K562 (cell line): ENCODE results near the gene LAMTOR4. TPM values are rescaled to one million over a fixed set of nuclear protein-coding genes. Genes with fewer than 3 reads are reported as not detected.

Source experiments
- BCL6 ChIP-seq: fragments of 250-450 bp; sonication (Bioruptor Pico); IDR thresholded peaks from 2 replicates; pipeline ENCODE4 v1.4.0; 2020
- CBFA2T2 ChIP-seq: fragments of 450-650 bp; conservative IDR thresholded peaks from 2 replicates; pipeline ENCODE4 v1.6.1; 2017; ENCODE audit warnings: mild to moderate bottlenecking
- DNMT1 ChIP-seq: fragments of 450-650 bp; IDR thresholded peaks from 2 replicates; pipeline ENCODE4 v1.6.1; 2016; ENCODE audit warnings: antibody characterized with exemption, mild to moderate bottlenecking
- EZH2 ChIP-seq: IDR thresholded peaks from 2 replicates; pipeline ENCODE4 v1.6.1; 2012; ENCODE audit warnings: low read depth, mild to moderate bottlenecking, inconsistent platforms, low read length, borderline replicate concordance
- FOXA3 ChIP-seq, 2 experiments: fragments of 450-650 bp in 1 of 2; sonication (generic) in 1 of 2; formaldehyde crosslinking; IDR thresholded peaks in 1 of 2; conservative IDR thresholded peaks in 1 of 2; 2 replicates each; pipeline versions ENCODE4 v1.4.0 to v1.8.0; 2020 to 2022; ENCODE audit warnings: mild to moderate bottlenecking in 2 of 2, missing genetic modification reagents in 1 of 2
- IFI16 ChIP-seq: fragments of 250-450 bp; sonication (Bioruptor Pico); IDR thresholded peaks from 2 replicates; pipeline ENCODE4 v2.1.2; 2022; ENCODE audit warnings: mild to moderate bottlenecking, inconsistent platforms
- NEUROD1 ChIP-seq: fragments of 150-350 bp; IDR thresholded peaks from 2 replicates; pipeline ENCODE4 v1.6.1; 2014; ENCODE audit warnings: borderline replicate concordance, low read length, low read depth; ENCODE audit not compliant: partially characterized antibody
- RB1 ChIP-seq: fragments of 450-650 bp; IDR thresholded peaks from 2 replicates; pipeline ENCODE4 v1.6.1; 2017; ENCODE audit warnings: low read depth, mild to moderate bottlenecking
- SIX5 ChIP-seq, 2 experiments: IDR thresholded peaks; 2 replicates each; pipeline ENCODE4 v1.6.1; 2011; ENCODE audit warnings: low read length in 2 of 2, borderline replicate concordance in 1 of 2, low read depth in 1 of 2, mild to moderate bottlenecking in 1 of 2, moderate library complexity in 1 of 2; ENCODE audit not compliant: insufficient read depth in 1 of 2
- TBP ChIP-seq: optimal IDR thresholded peaks from 2 replicates; pipeline ENCODE3; 2011; ENCODE audit warnings: low read depth, low read length, improper control_type of control experiment
- ZC3H4 ChIP-seq: sonication (generic); formaldehyde crosslinking; IDR thresholded peaks from 2 replicates; pipeline ENCODE4 v1.9.0; 2021; ENCODE audit warnings: missing genetic modification reagents, borderline replicate concordance
- ZEB2 ChIP-seq: fragments of 450-650 bp; IDR thresholded peaks from 2 replicates; pipeline ENCODE4 v1.6.1; 2016
- ZNF197 ChIP-seq: fragments of 200-800 bp; sonication (Bioruptor generic); IDR thresholded peaks from 2 replicates; pipeline ENCODE4 v1.6.1; 2016; ENCODE audit warnings: low read depth, missing genetic modification characterization, missing compliant biosample characterization
- polyA plus RNA-seq, 8 experiments: library from polyadenylated mRNA; depleted of rRNA in 4 of 8; stranded (reverse) in 5 of 8; unstranded in 3 of 8; fragments of >200 nt; fragmentation: Nextera tagmentation in 2 of 8; fragmentation: Illumina TruSeq in 1 of 8; extraction: Ambion mirVana in 2 of 8; extraction: Trizol in 1 of 8; gene quantifications; 2 replicates each; pipeline versions ENCODE4 v1.2.1 to v1.2.3, GENCODE V29; 2011 to 2014; ENCODE audit warnings: inconsistent platforms in 1 of 8, missing spikeins in 1 of 8
- total RNA-seq, 7 experiments: library from RNA; depleted of rRNA in 6 of 7; stranded (reverse); fragments of >200 nt in 6 of 7; fragmentation: Illumina TruSeq in 2 of 7; extraction: Trizol in 2 of 7; gene quantifications; 2 replicates each; pipeline versions ENCODE4 v1.2.1 to v1.2.3, GENCODE V29; 2011 to 2021; ENCODE audit warnings: low replicate concordance in 1 of 7
- TF ChIP-seq, protein P1 (sequence below): fragments of 450-650 bp; IDR thresholded peaks from 2 replicates; pipeline ENCODE4 v1.6.1; 2016; ENCODE audit warnings: mild to moderate bottlenecking, moderate library complexity
- TF ChIP-seq, protein P2 (sequence below): sonication (generic); formaldehyde crosslinking; IDR thresholded peaks from 2 replicates; pipeline ENCODE4 v1.8.0; 2022; ENCODE audit warnings: mild to moderate bottlenecking, missing genetic modification reagents

The LAMTOR4 gene
- total and polyA plus RNA-seq, 9 of the 15 experiments (the other 6 are each of a cell fraction or from before 2014, with no cell fraction given) = 79.6 to 314 (median 195) TPM

DNA sequence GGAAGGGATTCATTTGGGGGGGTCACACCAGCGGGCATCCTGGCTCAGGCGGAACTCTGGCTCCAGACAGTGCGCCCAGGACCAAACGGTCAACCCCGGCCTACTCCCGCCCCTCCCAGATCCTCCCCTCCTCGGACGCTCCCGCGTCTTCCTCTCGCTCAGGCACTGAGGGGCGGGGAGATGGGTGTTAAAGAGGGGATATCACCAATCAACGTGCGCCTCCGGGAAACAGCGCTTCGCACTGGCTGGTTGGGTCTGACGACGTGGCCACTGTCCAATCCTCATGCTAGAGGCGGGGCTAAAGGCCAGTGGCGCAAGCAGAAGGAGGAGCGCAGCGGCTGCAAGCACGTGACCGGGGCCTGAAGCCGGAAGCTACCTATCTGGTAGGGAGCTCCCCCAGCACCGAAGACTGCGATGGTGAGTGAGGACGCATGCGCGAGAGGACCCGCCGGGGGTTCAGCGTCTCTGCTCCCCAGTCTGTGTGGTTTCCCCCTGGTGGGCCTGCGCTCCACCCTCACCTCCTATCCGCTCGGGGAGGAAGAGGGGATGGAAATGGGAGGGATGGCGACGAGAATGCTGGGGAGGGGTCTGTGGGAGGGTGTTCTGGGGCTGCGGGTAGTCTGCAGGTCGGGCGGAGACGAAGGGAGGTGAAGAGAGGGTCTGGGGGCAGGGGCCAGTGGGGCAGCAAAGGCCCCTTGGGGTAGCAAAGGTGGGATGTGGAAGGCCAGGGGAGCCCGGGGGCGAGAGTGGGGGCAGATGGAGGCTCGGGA lies at the start of gene LAMTOR4 (continued):
- TF ChIP-seq, protein P1, sequence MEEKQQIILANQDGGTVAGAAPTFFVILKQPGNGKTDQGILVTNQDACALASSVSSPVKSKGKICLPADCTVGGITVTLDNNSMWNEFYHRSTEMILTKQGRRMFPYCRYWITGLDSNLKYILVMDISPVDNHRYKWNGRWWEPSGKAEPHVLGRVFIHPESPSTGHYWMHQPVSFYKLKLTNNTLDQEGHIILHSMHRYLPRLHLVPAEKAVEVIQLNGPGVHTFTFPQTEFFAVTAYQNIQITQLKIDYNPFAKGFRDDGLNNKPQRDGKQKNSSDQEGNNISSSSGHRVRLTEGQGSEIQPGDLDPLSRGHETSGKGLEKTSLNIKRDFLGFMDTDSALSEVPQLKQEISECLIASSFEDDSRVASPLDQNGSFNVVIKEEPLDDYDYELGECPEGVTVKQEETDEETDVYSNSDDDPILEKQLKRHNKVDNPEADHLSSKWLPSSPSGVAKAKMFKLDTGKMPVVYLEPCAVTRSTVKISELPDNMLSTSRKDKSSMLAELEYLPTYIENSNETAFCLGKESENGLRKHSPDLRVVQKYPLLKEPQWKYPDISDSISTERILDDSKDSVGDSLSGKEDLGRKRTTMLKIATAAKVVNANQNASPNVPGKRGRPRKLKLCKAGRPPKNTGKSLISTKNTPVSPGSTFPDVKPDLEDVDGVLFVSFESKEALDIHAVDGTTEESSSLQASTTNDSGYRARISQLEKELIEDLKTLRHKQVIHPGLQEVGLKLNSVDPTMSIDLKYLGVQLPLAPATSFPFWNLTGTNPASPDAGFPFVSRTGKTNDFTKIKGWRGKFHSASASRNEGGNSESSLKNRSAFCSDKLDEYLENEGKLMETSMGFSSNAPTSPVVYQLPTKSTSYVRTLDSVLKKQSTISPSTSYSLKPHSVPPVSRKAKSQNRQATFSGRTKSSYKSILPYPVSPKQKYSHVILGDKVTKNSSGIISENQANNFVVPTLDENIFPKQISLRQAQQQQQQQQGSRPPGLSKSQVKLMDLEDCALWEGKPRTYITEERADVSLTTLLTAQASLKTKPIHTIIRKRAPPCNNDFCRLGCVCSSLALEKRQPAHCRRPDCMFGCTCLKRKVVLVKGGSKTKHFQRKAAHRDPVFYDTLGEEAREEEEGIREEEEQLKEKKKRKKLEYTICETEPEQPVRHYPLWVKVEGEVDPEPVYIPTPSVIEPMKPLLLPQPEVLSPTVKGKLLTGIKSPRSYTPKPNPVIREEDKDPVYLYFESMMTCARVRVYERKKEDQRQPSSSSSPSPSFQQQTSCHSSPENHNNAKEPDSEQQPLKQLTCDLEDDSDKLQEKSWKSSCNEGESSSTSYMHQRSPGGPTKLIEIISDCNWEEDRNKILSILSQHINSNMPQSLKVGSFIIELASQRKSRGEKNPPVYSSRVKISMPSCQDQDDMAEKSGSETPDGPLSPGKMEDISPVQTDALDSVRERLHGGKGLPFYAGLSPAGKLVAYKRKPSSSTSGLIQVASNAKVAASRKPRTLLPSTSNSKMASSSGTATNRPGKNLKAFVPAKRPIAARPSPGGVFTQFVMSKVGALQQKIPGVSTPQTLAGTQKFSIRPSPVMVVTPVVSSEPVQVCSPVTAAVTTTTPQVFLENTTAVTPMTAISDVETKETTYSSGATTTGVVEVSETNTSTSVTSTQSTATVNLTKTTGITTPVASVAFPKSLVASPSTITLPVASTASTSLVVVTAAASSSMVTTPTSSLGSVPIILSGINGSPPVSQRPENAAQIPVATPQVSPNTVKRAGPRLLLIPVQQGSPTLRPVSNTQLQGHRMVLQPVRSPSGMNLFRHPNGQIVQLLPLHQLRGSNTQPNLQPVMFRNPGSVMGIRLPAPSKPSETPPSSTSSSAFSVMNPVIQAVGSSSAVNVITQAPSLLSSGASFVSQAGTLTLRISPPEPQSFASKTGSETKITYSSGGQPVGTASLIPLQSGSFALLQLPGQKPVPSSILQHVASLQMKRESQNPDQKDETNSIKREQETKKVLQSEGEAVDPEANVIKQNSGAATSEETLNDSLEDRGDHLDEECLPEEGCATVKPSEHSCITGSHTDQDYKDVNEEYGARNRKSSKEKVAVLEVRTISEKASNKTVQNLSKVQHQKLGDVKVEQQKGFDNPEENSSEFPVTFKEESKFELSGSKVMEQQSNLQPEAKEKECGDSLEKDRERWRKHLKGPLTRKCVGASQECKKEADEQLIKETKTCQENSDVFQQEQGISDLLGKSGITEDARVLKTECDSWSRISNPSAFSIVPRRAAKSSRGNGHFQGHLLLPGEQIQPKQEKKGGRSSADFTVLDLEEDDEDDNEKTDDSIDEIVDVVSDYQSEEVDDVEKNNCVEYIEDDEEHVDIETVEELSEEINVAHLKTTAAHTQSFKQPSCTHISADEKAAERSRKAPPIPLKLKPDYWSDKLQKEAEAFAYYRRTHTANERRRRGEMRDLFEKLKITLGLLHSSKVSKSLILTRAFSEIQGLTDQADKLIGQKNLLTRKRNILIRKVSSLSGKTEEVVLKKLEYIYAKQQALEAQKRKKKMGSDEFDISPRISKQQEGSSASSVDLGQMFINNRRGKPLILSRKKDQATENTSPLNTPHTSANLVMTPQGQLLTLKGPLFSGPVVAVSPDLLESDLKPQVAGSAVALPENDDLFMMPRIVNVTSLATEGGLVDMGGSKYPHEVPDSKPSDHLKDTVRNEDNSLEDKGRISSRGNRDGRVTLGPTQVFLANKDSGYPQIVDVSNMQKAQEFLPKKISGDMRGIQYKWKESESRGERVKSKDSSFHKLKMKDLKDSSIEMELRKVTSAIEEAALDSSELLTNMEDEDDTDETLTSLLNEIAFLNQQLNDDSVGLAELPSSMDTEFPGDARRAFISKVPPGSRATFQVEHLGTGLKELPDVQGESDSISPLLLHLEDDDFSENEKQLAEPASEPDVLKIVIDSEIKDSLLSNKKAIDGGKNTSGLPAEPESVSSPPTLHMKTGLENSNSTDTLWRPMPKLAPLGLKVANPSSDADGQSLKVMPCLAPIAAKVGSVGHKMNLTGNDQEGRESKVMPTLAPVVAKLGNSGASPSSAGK = peak; percentile 89
- TF ChIP-seq EZH2 (no peak), RB1 (peak; percentile 61), ZC3H4 (CRISPR knock-in tag) (no peak), CBFA2T2 (peak; percentile 82), NEUROD1 (peak; percentile 99), TBP (peak; percentile 73), FOXA3 (CRISPR knock-in tag; conservative IDR thresholded peaks at IDR 0.05 in 1 of 2, IDR thresholded peaks at IDR 0.05 in 1 of 2) (no peak), IFI16 (no peak), DNMT1 (no peak), ZNF197 (CRISPR knock-in tag) (no peak), BCL6 (no peak), SIX5 (IDR thresholded peaks at IDR 0.05; ENCODE audit: borderline replicate concordance in 1 of 2, insufficient read depth in 1 of 2, low read depth in 1 of 2, low read length in 2 of 2) (no peak), ZEB2 (peak; percentile 44; the same call in 1 of the 2 replicates)
- TF ChIP-seq, protein P2, sequence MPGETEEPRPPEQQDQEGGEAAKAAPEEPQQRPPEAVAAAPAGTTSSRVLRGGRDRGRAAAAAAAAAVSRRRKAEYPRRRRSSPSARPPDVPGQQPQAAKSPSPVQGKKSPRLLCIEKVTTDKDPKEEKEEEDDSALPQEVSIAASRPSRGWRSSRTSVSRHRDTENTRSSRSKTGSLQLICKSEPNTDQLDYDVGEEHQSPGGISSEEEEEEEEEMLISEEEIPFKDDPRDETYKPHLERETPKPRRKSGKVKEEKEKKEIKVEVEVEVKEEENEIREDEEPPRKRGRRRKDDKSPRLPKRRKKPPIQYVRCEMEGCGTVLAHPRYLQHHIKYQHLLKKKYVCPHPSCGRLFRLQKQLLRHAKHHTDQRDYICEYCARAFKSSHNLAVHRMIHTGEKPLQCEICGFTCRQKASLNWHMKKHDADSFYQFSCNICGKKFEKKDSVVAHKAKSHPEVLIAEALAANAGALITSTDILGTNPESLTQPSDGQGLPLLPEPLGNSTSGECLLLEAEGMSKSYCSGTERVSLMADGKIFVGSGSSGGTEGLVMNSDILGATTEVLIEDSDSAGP (CRISPR knock-in tag) = no peak
